Neural progenitor cell (in vitro differentiated cells): ENCODE results near the gene ZNF550.

Experiments used
- CTCF ChIP-seq: fragments of 200-600 bp; sonication (generic); IDR thresholded peaks from 2 replicates; pipeline ENCODE4 v1.5.1; 2017; ENCODE audit warnings: antibody characterized with exemption, mild to moderate bottlenecking
- EZH2 ChIP-seq: fragments of 200-600 bp; sonication (generic); IDR thresholded peaks from 2 replicates; pipeline ENCODE4 v1.6.1; 2017; ENCODE audit warnings: antibody characterized with exemption, mild to moderate bottlenecking, moderate library complexity
- EZH2phosphoT487 ChIP-seq: fragments of 200-600 bp; sonication (generic); IDR thresholded peaks from 2 replicates; pipeline ENCODE4 v1.6.1; 2017; ENCODE audit warnings: antibody characterized with exemption

- no peak for TF ChIP-seq CTCF
- TF ChIP-seq EZH2: no peak
- no peak for TF ChIP-seq EZH2phosphoT487
These were observed 53.5 kb downstream of the ZNF550 start for GRCh38 chr19:57506163-57506562.
